OCI-LY1 (cell line): ENCODE measurements around the gene B3GALT5.

Source experiments
- H2AFZ ChIP-seq: fragments of 200-600 bp; sonication (generic), shearing (Covaris generic); 2 replicates; pipeline ENCODE4 v1.6.0; 2014; ENCODE audit warnings: antibody characterized with exemption, mild to moderate bottlenecking, low read length
- H3F3A ChIP-seq: fragments of 200-600 bp; sonication (generic), shearing (Covaris generic); 2 replicates; pipeline ENCODE4 v1.6.0; 2014; ENCODE audit warnings: mild to moderate bottlenecking, antibody characterized with exemption, low read length, moderate library complexity; ENCODE audit not compliant: insufficient read depth
- H3K27ac ChIP-seq: fragments of 200-600 bp; sonication (generic); 2 replicates; pipeline ENCODE4 v1.5.1; 2014; ENCODE audit warnings: low read length, mixed run types, mild to moderate bottlenecking, low read depth; ENCODE audit not compliant: poor library complexity, severe bottlenecking
- H3K27me3 ChIP-seq: fragments of 200-600 bp; sonication (generic); 2 replicates; pipeline ENCODE4 v1.6.0; 2014; ENCODE audit warnings: antibody characterized with exemption, mild to moderate bottlenecking, low read length, moderate library complexity; ENCODE audit not compliant: insufficient read depth
- H3K36me3 ChIP-seq: fragments of 200-600 bp; sonication (generic); 2 replicates; pipeline ENCODE4 v1.6.1; 2014; ENCODE audit warnings: mild to moderate bottlenecking, antibody characterized with exemption, low read length, moderate library complexity, mixed read lengths; ENCODE audit not compliant: insufficient read depth
- H3K4me1 ChIP-seq: fragments of 200-600 bp; sonication (generic); 2 replicates; pipeline ENCODE4 v1.5.1; 2014; ENCODE audit warnings: mild to moderate bottlenecking, low read length, moderate library complexity; ENCODE audit not compliant: insufficient read depth, severe bottlenecking
- H3K4me2 ChIP-seq: fragments of 200-600 bp; sonication (generic), shearing (Covaris generic); 2 replicates; pipeline ENCODE4 v1.6.1; 2014; ENCODE audit warnings: low read length
- H3K4me3 ChIP-seq: fragments of 200-600 bp; sonication (generic); 2 replicates; pipeline ENCODE4 v1.5.1; 2014; ENCODE audit warnings: low read length, low read depth, mild to moderate bottlenecking, mixed read lengths; ENCODE audit not compliant: poor library complexity, severe bottlenecking
- H3K79me2 ChIP-seq: fragments of 200-600 bp; shearing (Covaris generic); 2 replicates; pipeline ENCODE4 v1.6.1; 2016; ENCODE audit warnings: mixed run types, low read length, mixed read lengths; ENCODE audit not compliant: insufficient read depth
- H3K9ac ChIP-seq: fragments of 200-600 bp; sonication (generic), shearing (Covaris generic); 2 replicates; pipeline ENCODE4 v1.6.1; 2014; ENCODE audit warnings: mild to moderate bottlenecking, low read length, mixed read lengths
- H3K9me2 ChIP-seq: fragments of 200-600 bp; sonication (generic), shearing (Covaris generic); 2 replicates; pipeline ENCODE4 v1.6.1; 2014; ENCODE audit warnings: low read depth, mild to moderate bottlenecking, low read length, mixed read lengths
- H3K9me3 ChIP-seq: fragments of 200-600 bp; shearing (Covaris generic); 2 replicates; pipeline ENCODE4 v1.6.1; 2014; ENCODE audit warnings: low read length, mixed read lengths
- H4K20me1 ChIP-seq: fragments of 200-600 bp; sonication (generic), shearing (Covaris generic); 2 replicates; pipeline ENCODE4 v1.6.0; 2016; ENCODE audit warnings: mild to moderate bottlenecking, low read length; ENCODE audit not compliant: insufficient read depth
- EZH2 ChIP-seq: fragments of 200-600 bp; sonication (generic), shearing (Covaris generic); IDR thresholded peaks from 2 replicates; pipeline ENCODE4 v1.8.0; 2017; ENCODE audit warnings: borderline replicate concordance, mixed run types, mild to moderate bottlenecking, antibody characterized with exemption, low read length, moderate library complexity, mixed read lengths
- TF ChIP-seq, protein P1 (sequence below): fragments of 200-600 bp; sonication (generic), shearing (Covaris generic); IDR thresholded peaks from 2 replicates; pipeline ENCODE4 v1.5.1; 2017; ENCODE audit warnings: mild to moderate bottlenecking, antibody characterized with exemption, low read length, moderate library complexity, mixed read lengths

Gene B3GALT5

GRCh38 chr21:39612233-39613040, at the start of gene B3GALT5:
B3GALT5 (plus strand) TSS chr21:39612940; CDS start chr21:39660560, 47,620 bp downstream.
- Histone ChIP-seq H3K4me3 (no peak within 1 kb of the TSS), H3K9me3 (no peaks in the 10 kb centered on the region), H3K27me3 (no peaks in the 10 kb centered on the region), H3K9me2 (no peaks in the 10 kb centered on the region), H3F3A (no peaks in the 10 kb centered on the region), H3K36me3 (no peaks in the 10 kb centered on the region), H3K4me1 (no peaks in the 10 kb centered on the region), H3K79me2 (no peaks in the 10 kb centered on the region), H3K9ac (no peak within 1 kb of the TSS), H4K20me1 (no peaks in the 10 kb centered on the region), H2AFZ (no peak within 1 kb of the TSS), H3K27ac (no peak within 1 kb of the TSS), H3K4me2 (no peak within 1 kb of the TSS)
- TF ChIP-seq, protein P1, sequence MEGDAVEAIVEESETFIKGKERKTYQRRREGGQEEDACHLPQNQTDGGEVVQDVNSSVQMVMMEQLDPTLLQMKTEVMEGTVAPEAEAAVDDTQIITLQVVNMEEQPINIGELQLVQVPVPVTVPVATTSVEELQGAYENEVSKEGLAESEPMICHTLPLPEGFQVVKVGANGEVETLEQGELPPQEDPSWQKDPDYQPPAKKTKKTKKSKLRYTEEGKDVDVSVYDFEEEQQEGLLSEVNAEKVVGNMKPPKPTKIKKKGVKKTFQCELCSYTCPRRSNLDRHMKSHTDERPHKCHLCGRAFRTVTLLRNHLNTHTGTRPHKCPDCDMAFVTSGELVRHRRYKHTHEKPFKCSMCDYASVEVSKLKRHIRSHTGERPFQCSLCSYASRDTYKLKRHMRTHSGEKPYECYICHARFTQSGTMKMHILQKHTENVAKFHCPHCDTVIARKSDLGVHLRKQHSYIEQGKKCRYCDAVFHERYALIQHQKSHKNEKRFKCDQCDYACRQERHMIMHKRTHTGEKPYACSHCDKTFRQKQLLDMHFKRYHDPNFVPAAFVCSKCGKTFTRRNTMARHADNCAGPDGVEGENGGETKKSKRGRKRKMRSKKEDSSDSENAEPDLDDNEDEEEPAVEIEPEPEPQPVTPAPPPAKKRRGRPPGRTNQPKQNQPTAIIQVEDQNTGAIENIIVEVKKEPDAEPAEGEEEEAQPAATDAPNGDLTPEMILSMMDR, result no peak
- TF ChIP-seq EZH2, result no peak

DNA sequence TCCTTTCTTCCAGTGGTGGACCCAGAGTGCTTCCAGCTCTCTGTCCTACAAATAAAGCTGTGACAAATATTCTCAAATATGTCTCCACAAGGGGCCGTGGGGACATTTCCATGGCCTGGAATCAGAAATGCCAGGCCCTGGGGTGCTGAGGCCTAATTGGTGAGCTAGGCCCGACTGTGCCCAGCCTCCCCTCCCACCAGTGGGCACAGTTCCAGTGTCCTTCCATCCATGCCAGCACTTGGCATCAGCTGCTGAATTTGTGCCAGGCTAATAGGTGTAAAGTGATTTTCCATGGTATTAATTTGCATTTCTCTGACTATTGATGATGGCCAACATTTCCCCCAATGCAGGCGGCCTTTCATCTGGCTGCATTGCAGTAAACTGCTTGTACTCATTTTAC, 48.5 kb upstream of the B3GALT5 start:
- no peaks in the 10 kb centered on the region for H3K36me3 ChIP-seq
- H2AFZ ChIP-seq, result no peak overlapping the region
- H3K27ac ChIP-seq, result no peak overlapping the region
- H3K9me2 ChIP-seq, result no peaks in the 10 kb centered on the region
- no peak overlapping the region for H3K9ac ChIP-seq
- H3K4me2 ChIP-seq, result no peak overlapping the region
- no peak for TF ChIP-seq EZH2
- TF ChIP-seq, protein P1, result no peak
- no peaks in the 10 kb centered on the region for H3K27me3 ChIP-seq
- no peak overlapping the region for H3K4me3 ChIP-seq
- no peaks in the 10 kb centered on the region for H3F3A ChIP-seq
- no peaks in the 10 kb centered on the region for H4K20me1 ChIP-seq
- H3K79me2 ChIP-seq, result no peaks in the 10 kb centered on the region
- H3K4me1 ChIP-seq, result no peaks in the 10 kb centered on the region
- H3K9me3 ChIP-seq, result no peaks in the 10 kb centered on the region

DNA sequence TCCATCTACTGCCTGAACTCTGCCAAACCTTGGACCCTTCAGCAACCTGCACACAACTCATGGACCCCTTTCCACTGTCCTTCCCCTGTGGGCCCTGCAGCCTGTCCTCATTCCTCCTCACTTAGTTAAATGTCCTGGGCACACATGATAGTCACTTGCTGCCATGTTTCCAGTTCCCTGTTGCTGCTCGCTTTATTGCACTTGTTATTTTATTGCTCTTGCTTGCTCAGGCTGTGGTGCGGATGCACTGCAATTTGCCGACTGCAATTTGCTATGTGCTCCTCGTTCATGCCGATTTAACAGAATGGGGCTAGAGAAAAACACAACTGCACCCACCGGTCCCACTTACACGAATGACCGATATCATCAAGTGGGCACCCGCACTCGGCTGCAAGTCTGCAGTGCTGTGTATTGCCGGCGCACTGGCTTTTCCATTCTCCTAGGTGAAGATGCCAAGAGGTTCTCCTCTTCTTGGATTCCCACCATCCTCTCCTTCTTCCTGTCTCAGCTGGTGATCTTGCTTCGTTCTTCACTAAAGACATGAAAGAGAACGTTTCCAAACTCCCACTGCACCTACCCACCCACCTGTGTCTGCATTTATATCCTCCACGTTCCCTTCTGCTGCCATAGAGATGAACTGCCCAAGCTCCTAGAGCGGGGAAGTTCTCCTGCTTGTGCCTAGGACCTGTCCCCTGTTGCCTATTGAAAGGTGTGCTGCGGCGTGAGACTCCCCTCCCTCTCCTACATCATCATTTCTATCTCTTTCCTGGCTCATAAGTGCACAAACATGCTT, 45.4 kb upstream of the B3GALT5 start:
- no peaks in the 10 kb centered on the region for H3K27me3 ChIP-seq
- H3K4me2 ChIP-seq, result no peak overlapping the region
- no peaks in the 10 kb centered on the region for H3K9me2 ChIP-seq
- H3K4me3 ChIP-seq, result no peak overlapping the region
- H3K79me2 ChIP-seq, result no peaks in the 10 kb centered on the region
- no peak overlapping the region for H2AFZ ChIP-seq
- H3K36me3 ChIP-seq, result no peaks in the 10 kb centered on the region
- no peaks in the 10 kb centered on the region for H3F3A ChIP-seq
- H3K4me1 ChIP-seq, result no peaks in the 10 kb centered on the region
- no peaks in the 10 kb centered on the region for H3K9me3 ChIP-seq
- H4K20me1 ChIP-seq, result no peaks in the 10 kb centered on the region
- H3K27ac ChIP-seq, result no peak overlapping the region
- H3K9ac ChIP-seq, result no peak overlapping the region
- TF ChIP-seq, protein P1, result no peak
- no peak for TF ChIP-seq EZH2
